ENCODE measurements around the gene DNAJC18.
"Not testable (repeated sequence)": the region's sequence is repeated elsewhere in the genome, so short reads cannot be mapped to it uniquely, and the experiment has no call there.

Gene DNAJC18

GRCh38 chr5:139460455-139460854 is 21.1 kb upstream of the DNAJC18 start:
- no peak for DNase-seq

DNA sequence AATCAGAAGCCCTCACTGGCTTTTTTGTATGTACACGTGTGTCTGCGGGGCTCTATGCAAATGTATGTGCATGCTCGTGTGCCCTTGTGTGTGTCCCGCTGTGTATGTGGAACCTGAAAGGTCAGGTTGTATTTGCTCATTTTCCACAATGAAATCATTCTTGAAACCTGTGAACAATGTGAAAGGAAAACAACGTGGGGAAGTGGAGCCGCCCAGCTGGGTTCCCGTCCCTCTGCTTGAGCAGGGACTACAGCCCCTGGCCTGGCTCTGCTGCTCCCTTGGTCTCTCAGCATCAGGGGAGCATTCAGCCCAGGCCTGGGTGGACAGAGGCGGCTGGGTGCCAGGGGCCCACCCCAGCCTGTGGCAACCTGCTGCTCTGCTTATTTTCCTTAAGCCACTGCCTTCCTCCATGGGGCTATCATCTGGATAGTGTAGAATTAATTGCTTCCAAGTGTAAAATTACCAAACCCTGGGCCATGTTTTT is 20.2 kb upstream of the DNAJC18 start:
- DNase-seq: no peak

DNA sequence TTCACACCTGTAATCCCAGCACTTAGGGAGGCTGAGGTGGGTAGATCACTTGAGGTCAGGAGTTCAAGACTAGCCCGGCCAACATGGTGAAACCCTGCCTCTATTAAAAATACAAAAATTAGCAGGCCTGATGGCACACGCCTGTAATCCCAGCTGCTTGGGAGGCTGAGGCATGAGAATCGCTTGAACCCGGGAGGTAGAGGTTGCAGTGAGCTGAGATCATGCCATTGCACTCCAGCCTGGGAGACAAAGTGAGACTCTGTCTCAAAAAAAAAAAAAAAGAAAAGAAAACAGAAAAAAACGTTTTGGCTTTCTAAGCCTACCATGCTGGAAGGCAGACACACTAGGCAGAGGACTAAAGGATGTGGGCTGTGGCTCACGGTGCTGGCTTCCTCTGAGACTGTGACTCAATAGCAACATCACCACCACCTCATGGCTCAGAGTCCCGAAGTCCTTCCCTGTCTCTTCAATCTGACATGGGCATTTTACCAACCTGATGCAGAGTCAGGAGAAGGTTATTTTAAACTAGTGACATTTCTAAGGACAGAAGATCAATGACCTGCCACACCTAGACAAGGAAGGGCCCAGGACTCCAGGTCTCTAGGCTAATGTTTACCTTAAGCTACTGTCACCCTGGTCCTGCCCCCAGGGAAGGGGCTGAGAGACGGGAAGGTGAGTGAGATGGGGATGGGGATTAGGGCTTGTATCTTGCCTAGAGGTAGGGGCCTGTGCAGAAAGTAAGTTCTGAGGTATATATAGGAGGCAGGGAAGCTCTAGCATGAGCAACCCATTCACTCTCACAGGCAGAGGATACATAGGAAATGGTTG is 19.5 kb upstream of the DNAJC18 start:
- DNase-seq: peak; percentile 79

GRCh38 chr5:139457653-139458306 is 18.5 kb upstream of the DNAJC18 start:
- DNase-seq: no peak

GRCh38 chr5:139457241-139457640 is 17.9 kb upstream of the DNAJC18 start:
- no peak for DNase-seq

GRCh38 chr5:139456776-139457175 is 17.5 kb upstream of the DNAJC18 start:
- no peak for DNase-seq

GRCh38 chr5:139454568-139455290 is 15.4 kb upstream of the DNAJC18 start:
- no peak for DNase-seq

DNA sequence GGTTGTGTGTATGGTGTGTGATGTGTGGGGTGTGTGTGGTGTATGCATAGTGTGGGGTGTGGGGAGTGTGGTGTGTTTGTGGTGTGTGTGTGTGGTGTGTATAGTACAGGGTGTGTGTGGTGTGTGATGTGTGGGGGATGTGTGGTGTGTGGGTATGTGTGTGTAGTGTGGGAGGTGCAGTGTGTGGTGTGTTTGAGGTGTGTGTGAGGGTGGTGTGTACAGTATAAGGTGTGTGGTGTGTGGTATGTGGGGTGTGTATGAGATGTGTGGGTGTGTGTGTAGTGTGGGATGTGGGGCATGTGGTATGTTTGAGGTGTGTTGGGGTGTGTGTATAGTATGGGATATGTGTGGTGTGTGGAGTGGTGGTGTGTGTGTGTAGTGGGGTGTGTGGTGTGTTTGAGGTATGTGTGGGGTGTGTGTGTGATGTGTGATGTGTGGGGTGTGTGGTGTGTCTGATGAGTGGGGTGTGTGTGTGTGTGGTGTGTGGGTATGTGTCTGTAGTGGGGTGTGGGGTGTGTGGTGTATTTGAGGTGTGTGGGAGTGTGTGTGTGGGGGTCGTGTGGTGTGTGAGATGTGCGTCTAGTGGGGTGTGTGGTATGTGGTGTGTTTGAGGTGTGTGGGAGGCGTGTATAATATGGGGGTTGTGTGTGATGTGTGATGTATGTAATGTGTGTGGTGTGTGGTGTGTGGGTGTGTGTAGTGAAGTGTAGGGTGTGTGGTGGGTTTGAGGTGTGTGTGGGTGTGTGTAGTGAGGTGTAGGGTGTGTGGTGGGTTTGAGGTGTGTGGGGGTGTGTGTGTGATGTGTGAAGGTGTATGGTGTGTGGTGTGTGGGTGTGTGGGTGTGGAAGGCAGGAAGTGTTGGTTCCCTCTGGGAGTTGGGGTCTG is 14.6 kb upstream of the DNAJC18 start:
- no peak for DNase-seq

DNA sequence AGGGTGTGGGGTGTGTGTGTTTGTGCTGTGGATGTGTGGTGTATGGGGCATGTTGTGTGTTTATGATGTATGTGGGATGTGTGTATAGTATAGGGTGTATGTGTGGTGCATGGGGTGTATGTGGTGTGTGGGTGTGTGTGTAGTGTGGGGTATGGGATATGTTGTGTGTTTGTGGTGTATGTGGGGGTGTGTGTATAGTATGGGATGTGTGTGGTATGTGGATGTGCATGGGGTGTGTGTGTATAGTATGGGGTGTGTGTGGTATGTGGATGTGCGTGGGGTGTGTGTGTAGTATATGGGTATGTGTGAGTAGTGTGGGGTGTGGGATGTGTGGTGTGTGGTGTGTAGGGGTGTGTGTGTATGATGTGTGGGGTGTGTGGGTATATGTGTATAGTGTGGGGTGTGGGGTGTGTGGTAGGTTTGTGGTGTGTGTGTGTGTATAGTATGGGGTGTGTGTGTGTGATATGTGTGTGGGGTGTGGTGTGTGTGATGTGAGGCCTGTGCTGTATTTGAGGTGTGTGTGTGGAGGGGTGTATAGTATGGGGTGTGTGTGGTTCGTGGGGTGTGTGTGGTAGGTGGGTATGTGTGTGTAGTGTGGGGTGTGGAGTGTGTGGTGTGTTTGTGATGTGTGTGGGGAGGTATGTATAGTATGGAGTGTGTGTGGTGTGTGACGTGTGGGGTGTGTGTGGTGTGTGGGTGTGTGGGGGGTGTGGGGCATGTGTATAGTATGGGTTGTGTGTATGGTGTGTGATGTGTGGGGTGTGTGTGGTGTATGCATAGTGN is 12.7 kb upstream of the DNAJC18 start:
- DNase-seq: no peak

DNA sequence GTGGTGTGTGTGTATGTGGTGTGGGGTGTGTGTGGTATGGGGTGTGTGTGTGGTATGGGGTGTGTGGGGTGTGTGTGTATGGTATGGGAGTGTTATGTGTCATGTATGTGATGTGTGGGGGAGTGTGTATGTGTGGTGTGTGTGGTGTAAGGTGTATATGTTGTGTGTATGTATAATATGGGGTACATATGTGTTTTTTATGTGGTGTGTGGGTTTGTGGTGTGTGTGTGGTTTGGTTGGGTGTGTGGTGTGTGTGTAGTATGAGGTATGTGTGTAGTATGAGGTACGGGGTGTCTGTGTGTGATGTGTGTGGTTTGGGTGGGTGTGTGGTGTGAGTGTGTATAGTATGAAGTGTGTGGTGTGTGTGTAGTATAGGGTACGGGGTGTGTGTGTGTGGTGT is 11.9 kb upstream of the DNAJC18 start:
- no peak for DNase-seq

- DNase-seq: no peak
These were observed 7.8 kb upstream of the DNAJC18 start for GRCh38 chr5:139446956-139447779.

- DNase-seq: no peak
These were observed 6.2 kb upstream of the DNAJC18 start for GRCh38 chr5:139445325-139446170.

GRCh38 chr5:139443831-139444453 is 4.6 kb upstream of the DNAJC18 start:
- no peak for DNase-seq

DNA sequence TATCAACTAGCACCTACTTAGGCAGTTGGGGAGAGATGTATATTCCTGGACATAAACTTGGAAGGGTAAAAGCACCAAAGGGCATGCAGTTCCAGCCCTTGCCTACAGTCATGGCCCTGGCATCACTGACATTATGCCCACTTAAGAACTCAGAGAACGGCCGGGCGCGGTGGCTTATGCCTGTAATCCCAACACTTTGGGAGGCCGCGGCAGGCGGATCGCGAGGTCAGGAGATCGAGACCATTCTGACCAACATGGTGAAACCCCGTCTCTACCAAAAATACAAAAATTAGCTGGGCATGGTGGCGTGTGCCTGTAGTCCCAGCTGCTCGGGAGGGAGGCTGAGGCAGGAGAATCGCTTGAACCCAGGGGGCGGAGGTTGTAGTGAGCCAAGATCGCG is 1.1 kb upstream of the DNAJC18 start:
- not testable (repeated sequence) for DNase-seq

GRCh38 chr5:139438707-139439012 is 665 bp downstream of the DNAJC18 start:
- DNase-seq: no peak

GRCh38 chr5:139435676-139436075 is 3.6 kb downstream of the DNAJC18 start:
- no peak for DNase-seq

- no peak for DNase-seq
These were observed 7.6 kb downstream of the DNAJC18 start for GRCh38 chr5:139431706-139432105.

GRCh38 chr5:139430015-139430414 is 9.3 kb downstream of the DNAJC18 start:
- DNase-seq: no peak

DNA sequence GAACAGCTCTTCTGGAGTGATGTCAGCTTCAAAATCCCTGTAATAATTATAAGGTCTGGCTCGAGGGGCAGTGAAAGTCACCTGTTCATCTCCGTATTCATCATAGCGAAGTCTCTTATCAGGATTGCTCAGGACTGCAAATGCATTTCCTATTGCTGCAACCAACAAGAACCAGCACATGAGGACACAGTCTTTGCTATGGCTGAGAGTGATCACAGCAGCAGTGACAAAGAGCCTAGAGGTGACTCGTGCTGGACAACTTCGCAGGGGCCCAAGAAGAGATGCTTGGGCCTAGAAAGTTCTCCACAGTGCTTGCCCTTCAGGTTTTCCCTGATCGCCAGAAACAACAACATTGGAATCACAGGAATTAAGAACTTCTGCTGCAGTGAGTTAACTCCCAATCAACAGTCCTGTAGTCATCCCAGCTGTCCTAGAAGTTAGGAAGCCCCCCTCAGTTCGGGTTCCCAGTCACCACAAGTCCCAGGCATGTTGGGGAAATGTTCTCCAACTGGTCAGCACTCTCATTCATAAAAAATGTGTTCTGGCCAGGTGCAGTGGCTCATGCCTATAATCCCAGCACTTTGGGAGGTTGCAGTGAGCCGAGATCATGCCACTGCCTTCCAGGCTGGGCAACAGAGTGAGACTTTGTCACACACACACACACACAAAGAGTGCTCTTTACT is 13.0 kb downstream of the DNAJC18 start:
- peak; percentile 46 for DNase-seq
